Left ventricle myocardium inferior (tissue), 1 donor: ENCODE data around the gene KPTN. TPM values are rescaled to one million over a fixed set of nuclear protein-coding genes. Genes with fewer than 3 reads are reported as not detected.

Source experiments
- DNase-seq: peaks from one replicate; pipeline ENCODE4 v3.0.0-alpha.2; 2020
- H3K27ac ChIP-seq: fragments of 200-600 bp; replicated peaks from 2 replicates; pipeline ENCODE4 v1.8.0; 2021
- H3K27me3 ChIP-seq: fragments of 200-600 bp; 2 replicates; pipeline ENCODE4 v1.8.0; 2021; ENCODE audit warnings: low read depth
- H3K36me3 ChIP-seq: fragments of 200-600 bp; 2 replicates; pipeline ENCODE4 v1.8.0; 2021
- H3K4me1 ChIP-seq: fragments of 200-600 bp; 2 replicates; pipeline ENCODE4 v1.8.0; 2021
- H3K4me3 ChIP-seq: fragments of 200-600 bp; 2 replicates; pipeline ENCODE4 v1.8.0; 2021; ENCODE audit warnings: mild to moderate bottlenecking, moderate library complexity
- H3K9me3 ChIP-seq: fragments of 200-600 bp; replicated peaks from 2 replicates; pipeline ENCODE4 v1.8.0; 2021
- intact Hi-C: fragments of 100-400 bp; cut with micrococcal nuclease; formaldehyde crosslinking; loops from one replicate; pipeline ENCODE4 v1.11.0; 2022
- total RNA-seq: library from RNA; stranded (reverse); fragmentation: NEBNext Ultra II Directional; extraction: Animal tissue kit (Norgen Biotek cat#: 25700); gene quantifications from one replicate; pipeline ENCODE4 v1.2.1, GENCODE V29; 2021
- TF ChIP-seq, protein P1 (sequence below): fragments of 200-600 bp; IDR thresholded peaks from 2 replicates; pipeline ENCODE4 v1.8.0; 2021; ENCODE audit warnings: antibody characterized with exemption, mild to moderate bottlenecking, borderline replicate concordance
- donor health status: DM: no; HTN: yes; CAD: no; lungs with severe emphysema.

KPTN gene
- total RNA-seq, 1 donor from 2014 or later, result 10.9 TPM

- no peak for DNase-seq
- Histone ChIP-seq H3K9me3 (no peaks in the 10 kb centered on the region), H3K4me1 (peaks cover 9% of the 10 kb centered on the region), H3K27me3 (peaks cover 92% of the 10 kb centered on the region), H3K36me3 (no peaks in the 10 kb centered on the region), H3K4me3 (no peak overlapping the region), H3K27ac (no peak overlapping the region)
- TF ChIP-seq, protein P1, sequence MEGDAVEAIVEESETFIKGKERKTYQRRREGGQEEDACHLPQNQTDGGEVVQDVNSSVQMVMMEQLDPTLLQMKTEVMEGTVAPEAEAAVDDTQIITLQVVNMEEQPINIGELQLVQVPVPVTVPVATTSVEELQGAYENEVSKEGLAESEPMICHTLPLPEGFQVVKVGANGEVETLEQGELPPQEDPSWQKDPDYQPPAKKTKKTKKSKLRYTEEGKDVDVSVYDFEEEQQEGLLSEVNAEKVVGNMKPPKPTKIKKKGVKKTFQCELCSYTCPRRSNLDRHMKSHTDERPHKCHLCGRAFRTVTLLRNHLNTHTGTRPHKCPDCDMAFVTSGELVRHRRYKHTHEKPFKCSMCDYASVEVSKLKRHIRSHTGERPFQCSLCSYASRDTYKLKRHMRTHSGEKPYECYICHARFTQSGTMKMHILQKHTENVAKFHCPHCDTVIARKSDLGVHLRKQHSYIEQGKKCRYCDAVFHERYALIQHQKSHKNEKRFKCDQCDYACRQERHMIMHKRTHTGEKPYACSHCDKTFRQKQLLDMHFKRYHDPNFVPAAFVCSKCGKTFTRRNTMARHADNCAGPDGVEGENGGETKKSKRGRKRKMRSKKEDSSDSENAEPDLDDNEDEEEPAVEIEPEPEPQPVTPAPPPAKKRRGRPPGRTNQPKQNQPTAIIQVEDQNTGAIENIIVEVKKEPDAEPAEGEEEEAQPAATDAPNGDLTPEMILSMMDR, result no peak
- intact Hi-C loops, result no loop called here
Measured at GRCh38 chr19:47444388-47444821, 39.6 kb downstream of the KPTN start.

DNA sequence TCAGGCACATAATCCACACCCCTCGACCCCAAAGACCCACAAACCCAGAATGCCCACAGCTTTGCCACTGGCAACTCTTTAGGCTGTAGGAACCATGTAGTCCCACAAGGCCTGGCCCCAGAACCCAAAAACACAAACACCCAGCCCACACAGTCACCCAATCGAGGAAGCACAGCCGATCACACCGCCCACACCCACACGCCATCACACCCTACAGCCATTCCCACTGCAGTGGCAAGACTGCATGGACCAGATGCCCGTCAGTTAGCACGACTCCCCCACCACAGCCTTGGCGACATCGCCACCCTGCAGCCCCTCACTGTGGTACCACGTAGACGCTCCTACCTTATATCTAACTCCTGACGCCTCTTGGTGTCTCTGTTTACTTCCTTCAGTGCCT, 40.7 kb downstream of the KPTN start:
- peaks cover 9% of the 10 kb centered on the region for H3K4me1 ChIP-seq
- TF ChIP-seq, protein P1, result no peak
- H3K9me3 ChIP-seq, result no peaks in the 10 kb centered on the region
- H3K4me3 ChIP-seq, result no peak overlapping the region
- no peak for DNase-seq
- no peak overlapping the region for H3K27ac ChIP-seq
- intact Hi-C loops, result no loop called here
- no peaks in the 10 kb centered on the region for H3K36me3 ChIP-seq
- H3K27me3 ChIP-seq, result peaks cover 90% of the 10 kb centered on the region

DNA sequence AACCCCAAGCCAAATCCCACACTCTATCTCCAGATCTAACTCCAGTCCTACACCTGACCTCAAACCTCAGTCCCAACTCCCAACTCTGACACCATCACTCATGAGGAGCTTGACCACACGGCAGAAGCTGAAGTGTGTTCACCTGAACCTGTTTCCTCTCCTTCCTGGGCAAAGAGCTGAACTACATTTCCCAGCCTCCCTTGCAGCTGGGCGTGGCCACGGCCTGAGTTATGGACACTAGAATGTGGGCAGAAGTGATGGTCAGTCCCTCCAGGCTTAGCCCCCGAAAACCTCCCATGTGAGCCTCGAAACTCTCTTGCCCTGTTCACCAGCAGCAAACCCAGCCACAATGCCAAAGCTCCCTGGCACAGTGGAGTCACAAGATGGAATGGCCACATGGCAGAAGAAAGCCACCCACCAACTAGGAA, 45.2 kb downstream of the KPTN start:
- H3K9me3 ChIP-seq, result no peaks in the 10 kb centered on the region
- no peak for DNase-seq
- TF ChIP-seq, protein P1, result no peak
- H3K27me3 ChIP-seq, result peaks cover 88% of the 10 kb centered on the region
- H3K4me3 ChIP-seq, result no peak overlapping the region
- H3K27ac ChIP-seq, result no peak overlapping the region
- peaks cover 6% of the 10 kb centered on the region for H3K4me1 ChIP-seq
- intact Hi-C loops, result no loop called here
- H3K36me3 ChIP-seq, result no peaks in the 10 kb centered on the region

DNA sequence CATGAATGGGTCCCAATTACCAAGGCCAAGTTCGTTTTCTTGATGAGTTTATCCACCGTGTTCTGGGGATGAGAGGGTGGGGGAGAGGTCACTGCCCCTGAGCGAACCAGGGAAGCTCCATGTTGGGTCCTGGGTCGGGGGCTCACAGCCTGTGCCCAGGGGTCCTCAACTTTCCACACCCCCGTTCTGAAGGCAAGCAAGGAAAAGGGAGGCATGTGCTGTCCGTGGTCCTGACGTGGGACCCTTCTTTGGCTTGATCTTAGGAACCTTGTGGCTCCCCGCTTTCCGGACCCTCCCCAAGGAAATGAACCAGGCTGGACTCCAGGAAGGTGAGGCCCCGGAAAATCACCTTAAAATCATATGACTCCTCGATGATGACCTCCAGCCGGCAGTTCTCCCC, 46.5 kb downstream of the KPTN start:
- H3K9me3 ChIP-seq, result no peaks in the 10 kb centered on the region
- TF ChIP-seq, protein P1, result no peak
- intact Hi-C loops, result loop anchor here (2.0 kb wide), 1 partner anchor 269 kb away; no protein-coding TSS in a partner anchor
- H3K36me3 ChIP-seq, result no peaks in the 10 kb centered on the region
- H3K4me3 ChIP-seq, result no peak overlapping the region
- H3K27ac ChIP-seq, result no peak overlapping the region
- H3K4me1 ChIP-seq, result peaks cover 6% of the 10 kb centered on the region
- H3K27me3 ChIP-seq, result peaks cover 88% of the 10 kb centered on the region
- no peak for DNase-seq

- no peak overlapping the region for H3K27ac ChIP-seq
- H3K9me3 ChIP-seq, result no peaks in the 10 kb centered on the region
- DNase-seq, result peak; percentile 68
- peaks cover 6% of the 10 kb centered on the region for H3K4me1 ChIP-seq
- intact Hi-C loops, result loop anchor here (2.0 kb wide), 1 partner anchor 270 kb away; no protein-coding TSS in a partner anchor
- peaks cover 88% of the 10 kb centered on the region for H3K27me3 ChIP-seq
- TF ChIP-seq, protein P1, result peak; percentile 91
- H3K36me3 ChIP-seq, result no peaks in the 10 kb centered on the region
- no peak overlapping the region for H3K4me3 ChIP-seq
Measured at GRCh38 chr19:47436712-47437401, 47.2 kb downstream of the KPTN start.
